ENCODE results near the gene CFAP52. TPM values are rescaled to one million over a fixed set of nuclear protein-coding genes. Genes with fewer than 3 reads are reported as not detected.
"Not testable (repeated sequence)": the region's sequence is repeated elsewhere in the genome, so short reads cannot be mapped to it uniquely, and the experiment has no call there.

The CFAP52 gene
- total RNA-seq, 1 experiment from 2014 or later = not detected

DNA sequence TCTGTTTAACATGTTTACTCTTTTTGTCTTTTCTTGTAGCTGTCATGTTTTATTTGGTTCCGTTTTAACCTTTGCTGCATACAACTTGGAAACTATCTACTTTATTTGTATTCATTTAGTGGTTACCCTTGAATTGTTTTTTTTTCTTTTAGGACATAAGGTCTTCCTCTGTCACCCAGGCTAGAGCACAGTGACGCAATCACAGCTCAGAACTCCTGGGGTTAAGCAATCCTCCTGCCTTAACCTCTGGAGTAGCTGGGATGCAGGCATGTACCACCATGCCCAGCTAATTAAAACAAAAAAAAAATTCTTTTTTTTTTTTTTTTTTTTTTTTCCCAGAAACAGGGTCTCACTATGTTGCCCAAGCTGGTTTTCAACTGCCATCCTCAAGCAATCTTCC is 39.0 kb downstream of the CFAP52 start:
- Histone ChIP-seq H3K4me2 (ENCODE audit: low read depth, low read length, poor library complexity, severe bottlenecking) (no peak overlapping the region), H3K4me3 (ENCODE audit: low read length) (no peak overlapping the region), H3K27ac (ENCODE audit: low read length) (no peak overlapping the region), H3K9me3 (ENCODE audit: low read length) (no peaks in the 10 kb centered on the region), H3K9me2 (replicated peaks; ENCODE audit: insufficient read depth, low read length) (no peaks in the 10 kb centered on the region), H4K20me1 (ENCODE audit: insufficient read depth, low read depth, low read length) (no peaks in the 10 kb centered on the region), H2AFZ (ENCODE audit: low read length) (no peak overlapping the region), H3K4me1 (ENCODE audit: low read length) (no peaks in the 10 kb centered on the region), H3K79me2 (ENCODE audit: low read length) (no peaks in the 10 kb centered on the region), H3K36me3 (ENCODE audit: insufficient read depth, low read length) (no peaks in the 10 kb centered on the region), H3K9ac (ENCODE audit: low read length) (no peak overlapping the region), H3K27me3 (ENCODE audit: low read length) (no peaks in the 10 kb centered on the region)
- DNase-seq = no peak

DNA sequence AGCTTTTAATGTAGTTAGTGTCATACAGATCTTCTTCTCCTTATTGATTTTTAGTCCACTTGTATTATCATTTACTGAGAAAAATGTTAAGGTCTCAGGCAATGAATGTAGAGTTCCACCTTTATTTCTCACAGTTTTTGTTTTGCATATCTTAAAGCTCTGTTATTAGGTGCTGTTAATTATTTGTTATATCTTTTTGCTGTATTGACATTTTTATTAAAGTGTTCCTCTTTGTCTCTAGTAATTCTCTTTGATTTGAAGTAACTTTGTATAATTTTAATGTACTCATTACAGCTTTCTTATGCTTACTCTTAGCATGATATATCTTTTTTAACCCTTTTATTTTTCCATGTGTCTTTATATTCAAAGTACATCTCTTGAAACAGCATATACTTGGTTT is 46.5 kb downstream of the CFAP52 start:
- H3K9ac ChIP-seq (ENCODE audit: low read length) = no peak overlapping the region
- no peaks in the 10 kb centered on the region for H3K4me1 ChIP-seq (ENCODE audit: low read length)
- no peaks in the 10 kb centered on the region for H3K36me3 ChIP-seq (ENCODE audit: insufficient read depth, low read length)
- no peak overlapping the region for H3K27ac ChIP-seq (ENCODE audit: low read length)
- H3K79me2 ChIP-seq (ENCODE audit: low read length) = no peaks in the 10 kb centered on the region
- H4K20me1 ChIP-seq (ENCODE audit: insufficient read depth, low read depth, low read length) = no peaks in the 10 kb centered on the region
- no peak overlapping the region for H3K4me2 ChIP-seq (ENCODE audit: low read depth, low read length, poor library complexity, severe bottlenecking)
- peaks cover 3% of the 10 kb centered on the region; the same call in 1 of the 2 replicates for H3K9me3 ChIP-seq (ENCODE audit: low read length)
- no peaks in the 10 kb centered on the region for H3K27me3 ChIP-seq (ENCODE audit: low read length)
- DNase-seq = no peak
- H3K9me2 ChIP-seq (replicated peaks; ENCODE audit: insufficient read depth, low read length) = no peaks in the 10 kb centered on the region
- H3K4me3 ChIP-seq (ENCODE audit: low read length) = no peak overlapping the region
- no peak overlapping the region for H2AFZ ChIP-seq (ENCODE audit: low read length)

DNA sequence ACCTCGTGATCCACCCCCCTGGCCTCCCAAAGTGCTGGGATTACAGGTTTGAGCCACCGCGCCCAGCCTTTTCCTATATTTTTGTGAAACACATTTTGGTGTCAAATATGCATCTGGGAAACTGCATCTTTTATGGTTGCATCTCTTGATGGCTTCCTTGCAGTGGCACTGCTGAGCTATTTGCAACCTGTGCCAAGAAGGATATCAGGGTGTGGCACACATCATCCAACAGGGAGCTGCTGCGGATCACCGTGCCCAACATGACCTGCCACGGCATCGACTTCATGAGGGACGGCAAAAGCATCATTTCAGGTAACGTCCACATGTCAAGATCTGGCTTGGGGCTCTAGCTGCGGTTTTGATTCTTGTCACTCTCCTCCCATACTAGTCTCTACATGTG is 52.1 kb downstream of the CFAP52 start:
- no peak overlapping the region for H2AFZ ChIP-seq (ENCODE audit: low read length)
- no peak overlapping the region for H3K9ac ChIP-seq (ENCODE audit: low read length)
- H3K27ac ChIP-seq (ENCODE audit: low read length) = no peak overlapping the region
- H3K9me3 ChIP-seq (ENCODE audit: low read length) = peaks cover 2% of the 10 kb centered on the region; the same call in 1 of the 2 replicates
- H3K4me1 ChIP-seq (ENCODE audit: low read length) = no peaks in the 10 kb centered on the region
- H3K36me3 ChIP-seq (ENCODE audit: insufficient read depth, low read length) = no peaks in the 10 kb centered on the region
- no peaks in the 10 kb centered on the region for H3K27me3 ChIP-seq (ENCODE audit: low read length)
- no peaks in the 10 kb centered on the region for H4K20me1 ChIP-seq (ENCODE audit: insufficient read depth, low read depth, low read length)
- no peak overlapping the region for H3K4me2 ChIP-seq (ENCODE audit: low read depth, low read length, poor library complexity, severe bottlenecking)
- no peaks in the 10 kb centered on the region for H3K9me2 ChIP-seq (replicated peaks; ENCODE audit: insufficient read depth, low read length)
- H3K4me3 ChIP-seq (ENCODE audit: low read length) = no peak overlapping the region
- DNase-seq = no peak
- no peaks in the 10 kb centered on the region for H3K79me2 ChIP-seq (ENCODE audit: low read length)

DNA sequence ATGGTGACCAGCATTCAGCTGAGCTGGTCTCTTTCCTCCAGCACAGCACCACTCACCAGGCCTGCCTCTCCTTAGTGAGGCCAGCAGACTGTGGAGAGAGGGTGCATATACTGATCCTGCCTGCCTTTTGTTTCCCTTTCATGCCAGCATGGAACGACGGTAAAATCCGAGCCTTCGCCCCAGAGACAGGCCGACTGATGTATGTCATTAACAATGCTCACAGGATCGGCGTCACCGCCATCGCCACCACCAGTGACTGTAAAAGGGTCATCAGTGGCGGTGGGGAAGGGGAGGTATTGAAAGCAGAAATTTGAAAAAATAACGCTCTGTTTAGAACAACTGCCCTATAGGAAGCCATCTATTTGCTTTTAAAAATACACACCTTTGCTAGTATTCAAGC is 56.3 kb downstream of the CFAP52 start:
- Histone ChIP-seq H3K36me3 (ENCODE audit: insufficient read depth, low read length) (no peaks in the 10 kb centered on the region), H3K79me2 (ENCODE audit: low read length) (no peaks in the 10 kb centered on the region), H3K4me1 (ENCODE audit: low read length) (no peaks in the 10 kb centered on the region), H3K9me2 (replicated peaks; ENCODE audit: insufficient read depth, low read length) (no peaks in the 10 kb centered on the region), H3K4me3 (ENCODE audit: low read length) (no peak overlapping the region), H3K9ac (ENCODE audit: low read length) (no peak overlapping the region), H3K27me3 (ENCODE audit: low read length) (no peaks in the 10 kb centered on the region), H4K20me1 (ENCODE audit: insufficient read depth, low read depth, low read length) (no peaks in the 10 kb centered on the region), H3K4me2 (ENCODE audit: low read depth, low read length, poor library complexity, severe bottlenecking) (no peak overlapping the region), H3K27ac (ENCODE audit: low read length) (no peak overlapping the region), H3K9me3 (ENCODE audit: low read length) (no peaks in the 10 kb centered on the region), H2AFZ (ENCODE audit: low read length) (no peak overlapping the region)
- DNase-seq = no peak

DNA sequence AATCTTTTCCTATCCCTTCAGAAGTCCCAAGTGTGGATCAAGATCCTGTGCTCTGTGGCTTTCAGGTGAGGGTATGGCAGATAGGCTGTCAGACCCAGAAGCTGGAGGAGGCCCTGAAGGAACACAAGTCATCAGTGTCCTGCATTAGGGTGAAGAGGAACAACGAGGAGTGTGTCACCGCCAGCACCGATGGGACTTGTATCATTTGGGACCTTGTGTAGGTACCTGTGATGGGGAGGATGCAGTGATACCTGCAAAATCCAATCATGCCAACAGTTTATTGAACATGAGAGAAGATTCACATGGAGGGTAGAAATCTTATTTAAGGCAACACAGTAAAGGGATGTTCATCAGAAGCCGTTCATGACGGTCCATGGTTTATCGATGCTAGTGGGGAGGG is 58.9 kb downstream of the CFAP52 start:
- no peak overlapping the region for H3K27ac ChIP-seq (ENCODE audit: low read length)
- H4K20me1 ChIP-seq (ENCODE audit: insufficient read depth, low read depth, low read length) = no peaks in the 10 kb centered on the region
- no peaks in the 10 kb centered on the region for H3K27me3 ChIP-seq (ENCODE audit: low read length)
- no peaks in the 10 kb centered on the region for H3K9me2 ChIP-seq (replicated peaks; ENCODE audit: insufficient read depth, low read length)
- no peak overlapping the region for H3K9ac ChIP-seq (ENCODE audit: low read length)
- no peaks in the 10 kb centered on the region for H3K9me3 ChIP-seq (ENCODE audit: low read length)
- H3K4me1 ChIP-seq (ENCODE audit: low read length) = no peaks in the 10 kb centered on the region
- no peak for DNase-seq
- H3K79me2 ChIP-seq (ENCODE audit: low read length) = no peaks in the 10 kb centered on the region
- no peaks in the 10 kb centered on the region for H3K36me3 ChIP-seq (ENCODE audit: insufficient read depth, low read length)
- H3K4me2 ChIP-seq (ENCODE audit: low read depth, low read length, poor library complexity, severe bottlenecking) = no peak overlapping the region
- no peak overlapping the region for H2AFZ ChIP-seq (ENCODE audit: low read length)
- H3K4me3 ChIP-seq (ENCODE audit: low read length) = no peak overlapping the region

DNA sequence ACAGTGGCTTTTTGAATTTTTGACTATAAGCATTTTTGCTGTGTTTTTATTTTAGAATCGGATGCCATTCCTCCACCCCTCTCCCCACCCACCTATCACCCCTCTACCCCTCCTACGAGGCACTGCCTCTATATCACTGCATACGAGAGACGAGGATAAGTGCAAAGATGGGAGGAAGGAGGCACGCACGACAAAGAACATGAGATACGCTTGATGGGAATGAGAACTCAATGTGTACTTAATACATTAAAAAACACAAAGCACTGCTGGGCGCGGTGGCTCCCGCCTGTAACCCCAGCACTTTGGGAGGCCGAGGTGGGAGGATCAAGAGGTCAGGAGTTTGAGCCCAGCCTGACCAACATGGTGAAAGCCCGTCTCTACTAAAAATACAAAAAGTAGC is 60.1 kb downstream of the CFAP52 start:
- Histone ChIP-seq H3K9ac (ENCODE audit: low read length) (no peak overlapping the region), H3K27me3 (ENCODE audit: low read length) (no peaks in the 10 kb centered on the region), H3K4me1 (ENCODE audit: low read length) (peaks cover 6% of the 10 kb centered on the region; the same call in 1 of the 2 replicates), H4K20me1 (ENCODE audit: insufficient read depth, low read depth, low read length) (no peaks in the 10 kb centered on the region), H3K4me2 (ENCODE audit: low read depth, low read length, poor library complexity, severe bottlenecking) (no peak overlapping the region), H3K36me3 (ENCODE audit: insufficient read depth, low read length) (no peaks in the 10 kb centered on the region), H3K4me3 (ENCODE audit: low read length) (no peak overlapping the region), H3K9me2 (replicated peaks; ENCODE audit: insufficient read depth, low read length) (no peaks in the 10 kb centered on the region), H3K79me2 (ENCODE audit: low read length) (no peaks in the 10 kb centered on the region), H2AFZ (ENCODE audit: low read length) (no peak overlapping the region), H3K9me3 (ENCODE audit: low read length) (no peaks in the 10 kb centered on the region), H3K27ac (ENCODE audit: low read length) (no peak overlapping the region)
- DNase-seq = no peak

DNA sequence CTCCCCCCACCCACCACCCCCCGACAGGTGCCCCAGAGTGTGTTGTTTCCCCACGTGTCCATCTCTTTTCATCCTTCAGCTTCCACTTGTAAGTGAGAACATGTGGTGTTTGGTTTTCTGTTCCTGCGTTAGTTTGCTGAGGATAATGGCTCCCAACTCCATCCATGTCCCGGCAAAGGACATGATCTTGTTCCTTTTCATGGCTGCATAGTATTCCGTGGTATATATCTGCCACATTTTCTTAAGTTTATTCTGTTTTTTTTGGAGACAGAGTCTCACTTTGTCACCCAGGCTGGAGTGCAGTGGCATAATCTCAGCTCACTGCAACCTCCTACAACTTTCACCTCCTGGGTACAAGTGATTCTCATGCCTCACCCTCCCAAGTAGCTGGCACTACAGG is 63.9 kb downstream of the CFAP52 start:
- H3K9ac ChIP-seq (ENCODE audit: low read length); H2AFZ ChIP-seq (ENCODE audit: low read length); H3K27ac ChIP-seq (ENCODE audit: low read length); H4K20me1 ChIP-seq (ENCODE audit: insufficient read depth, low read depth, low read length); H3K9me2 ChIP-seq (replicated peaks; ENCODE audit: insufficient read depth, low read length); H3K4me3 ChIP-seq (ENCODE audit: low read length); H3K36me3 ChIP-seq (ENCODE audit: insufficient read depth, low read length); DNase-seq; H3K4me2 ChIP-seq (ENCODE audit: low read depth, low read length, poor library complexity, severe bottlenecking); H3K9me3 ChIP-seq (ENCODE audit: low read length); H3K79me2 ChIP-seq (ENCODE audit: low read length); H3K27me3 ChIP-seq (ENCODE audit: low read length): not testable (repeated sequence)
- peaks cover 16% of the 10 kb centered on the region for H3K4me1 ChIP-seq (ENCODE audit: low read length)

DNA sequence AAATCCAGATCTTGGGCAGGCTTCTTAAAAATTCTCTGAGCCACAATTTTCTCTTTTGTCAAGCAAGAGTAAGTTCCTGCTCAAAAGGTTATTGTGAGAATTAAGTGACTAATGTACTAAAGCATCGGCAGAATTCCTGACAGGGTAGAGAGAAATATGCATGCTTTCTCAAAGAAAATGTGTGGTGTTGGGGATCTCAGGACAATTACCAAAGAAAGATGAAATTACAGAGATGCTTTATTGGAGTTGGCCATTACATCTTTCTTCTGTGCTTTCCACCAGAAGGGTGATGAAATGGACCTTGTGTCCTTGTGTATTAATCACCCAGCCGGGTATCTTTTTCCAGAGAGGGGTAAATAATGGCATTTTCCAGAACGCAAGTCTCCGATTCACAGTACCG is 67.2 kb downstream of the CFAP52 start:
- Histone ChIP-seq H3K9ac (ENCODE audit: low read length) (no peak overlapping the region), H3K9me2 (replicated peaks; ENCODE audit: insufficient read depth, low read length) (no peaks in the 10 kb centered on the region), H4K20me1 (ENCODE audit: insufficient read depth, low read depth, low read length) (no peaks in the 10 kb centered on the region), H3K9me3 (ENCODE audit: low read length) (no peaks in the 10 kb centered on the region), H3K36me3 (ENCODE audit: insufficient read depth, low read length) (no peaks in the 10 kb centered on the region), H3K4me1 (ENCODE audit: low read length) (peaks cover 16% of the 10 kb centered on the region), H2AFZ (ENCODE audit: low read length) (no peak overlapping the region), H3K79me2 (ENCODE audit: low read length) (no peaks in the 10 kb centered on the region), H3K27ac (ENCODE audit: low read length) (no peak overlapping the region), H3K4me2 (ENCODE audit: low read depth, low read length, poor library complexity, severe bottlenecking) (no peak overlapping the region), H3K4me3 (ENCODE audit: low read length) (no peak overlapping the region), H3K27me3 (ENCODE audit: low read length) (no peaks in the 10 kb centered on the region)
- DNase-seq = no peak

Measured in Karpas-422 (cell line).